ENCODE data around the gene STX11.

- TF ChIP-seq CTCF (IDR thresholded peaks at IDR 0.05) (no peak), POLR2A (IDR thresholded peaks at IDR 0.05) (no peak)
These were observed 29.5 kb downstream of the STX11 start for GRCh38 chr6:144179828-144180227.
